ENCODE measurements around the gene YWHAQ. TPM values are rescaled to one million over a fixed set of nuclear protein-coding genes. Genes with fewer than 3 reads are reported as not detected.

The YWHAQ gene
- total RNA-seq, 1 donor from 2014 or later: 378 TPM

DNA sequence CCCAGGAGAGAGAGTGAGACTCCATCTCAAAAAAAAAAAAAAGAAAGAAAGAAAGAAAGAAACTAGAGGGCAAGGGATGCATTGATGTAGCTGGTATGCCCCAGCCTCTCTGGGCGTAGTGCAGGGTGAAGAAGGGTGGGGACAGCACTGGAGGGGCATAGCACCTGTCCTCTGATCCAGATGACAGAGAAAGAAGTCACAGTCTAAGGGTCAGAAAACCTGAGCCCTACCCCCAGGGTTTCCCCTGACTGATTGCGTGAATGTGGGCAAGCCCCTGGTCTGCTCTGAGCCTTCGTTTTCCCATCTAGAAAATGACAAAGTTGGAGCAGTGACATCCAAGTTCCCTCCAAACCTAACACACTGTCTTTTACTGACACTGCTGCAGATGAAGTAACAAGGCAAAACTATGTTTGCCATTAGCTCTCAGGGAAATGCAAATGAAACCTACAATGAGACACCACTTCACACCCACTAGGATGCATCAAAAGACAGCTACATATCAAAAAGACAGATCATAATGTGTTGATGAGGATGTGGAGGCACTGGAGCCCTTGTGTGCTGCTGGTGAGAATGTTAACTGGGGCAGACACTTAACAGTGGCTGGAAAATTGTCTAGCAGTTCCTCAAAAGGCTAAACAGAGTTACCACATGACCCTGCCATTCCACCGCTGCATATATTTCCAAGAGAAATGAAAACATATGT, 19.5 kb upstream of the YWHAQ start:
- Mint-ChIP-seq H3K9me3 (ENCODE audit: low read depth) (no peaks in the 10 kb centered on the region), H3K27ac (no peak overlapping the region), H3K36me3 (ENCODE audit: insufficient read depth) (no peaks in the 10 kb centered on the region), H3K4me3 (ENCODE audit: low read depth) (no peak overlapping the region), H3K4me1 (ENCODE audit: low read depth) (peaks cover 20% of the 10 kb centered on the region), H3K27me3 (peaks cover 3% of the 10 kb centered on the region)
- DNase-seq (ENCODE audit: low spot score, unreplicated experiment): no peak
- TF ChIP-seq, protein P1, sequence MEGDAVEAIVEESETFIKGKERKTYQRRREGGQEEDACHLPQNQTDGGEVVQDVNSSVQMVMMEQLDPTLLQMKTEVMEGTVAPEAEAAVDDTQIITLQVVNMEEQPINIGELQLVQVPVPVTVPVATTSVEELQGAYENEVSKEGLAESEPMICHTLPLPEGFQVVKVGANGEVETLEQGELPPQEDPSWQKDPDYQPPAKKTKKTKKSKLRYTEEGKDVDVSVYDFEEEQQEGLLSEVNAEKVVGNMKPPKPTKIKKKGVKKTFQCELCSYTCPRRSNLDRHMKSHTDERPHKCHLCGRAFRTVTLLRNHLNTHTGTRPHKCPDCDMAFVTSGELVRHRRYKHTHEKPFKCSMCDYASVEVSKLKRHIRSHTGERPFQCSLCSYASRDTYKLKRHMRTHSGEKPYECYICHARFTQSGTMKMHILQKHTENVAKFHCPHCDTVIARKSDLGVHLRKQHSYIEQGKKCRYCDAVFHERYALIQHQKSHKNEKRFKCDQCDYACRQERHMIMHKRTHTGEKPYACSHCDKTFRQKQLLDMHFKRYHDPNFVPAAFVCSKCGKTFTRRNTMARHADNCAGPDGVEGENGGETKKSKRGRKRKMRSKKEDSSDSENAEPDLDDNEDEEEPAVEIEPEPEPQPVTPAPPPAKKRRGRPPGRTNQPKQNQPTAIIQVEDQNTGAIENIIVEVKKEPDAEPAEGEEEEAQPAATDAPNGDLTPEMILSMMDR (IDR thresholded peaks at IDR 0.05; ENCODE audit: unreplicated experiment): no peak

DNA sequence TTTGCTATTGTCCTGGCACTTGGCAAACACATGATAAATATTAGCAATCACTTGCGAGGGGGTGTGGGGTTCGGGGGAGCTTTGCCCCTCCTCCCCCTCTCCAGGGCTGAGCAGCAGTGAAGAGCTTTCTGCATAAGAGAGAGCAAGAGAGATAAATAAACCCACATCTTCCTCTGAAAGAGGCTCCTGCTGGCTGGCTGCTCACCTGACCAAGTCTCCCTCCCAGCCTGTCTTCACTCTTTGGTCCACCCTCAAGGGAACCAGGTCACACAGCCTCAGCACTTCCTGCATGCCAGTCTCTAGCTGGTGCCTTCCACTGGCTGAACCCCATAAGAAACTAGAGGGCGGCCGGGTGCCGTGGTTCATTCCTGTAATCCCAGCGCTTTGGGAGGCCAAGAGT, 18.5 kb upstream of the YWHAQ start:
- Mint-ChIP-seq H3K27me3 (no peaks in the 10 kb centered on the region), H3K4me3 (ENCODE audit: low read depth) (no peak overlapping the region), H3K36me3 (ENCODE audit: insufficient read depth) (no peaks in the 10 kb centered on the region), H3K27ac (no peak overlapping the region), H3K9me3 (ENCODE audit: low read depth) (no peaks in the 10 kb centered on the region), H3K4me1 (ENCODE audit: low read depth) (peaks cover 30% of the 10 kb centered on the region)
- TF ChIP-seq, protein P1 (IDR thresholded peaks at IDR 0.05; ENCODE audit: unreplicated experiment): no peak
- no peak for DNase-seq (ENCODE audit: low spot score, unreplicated experiment)

DNA sequence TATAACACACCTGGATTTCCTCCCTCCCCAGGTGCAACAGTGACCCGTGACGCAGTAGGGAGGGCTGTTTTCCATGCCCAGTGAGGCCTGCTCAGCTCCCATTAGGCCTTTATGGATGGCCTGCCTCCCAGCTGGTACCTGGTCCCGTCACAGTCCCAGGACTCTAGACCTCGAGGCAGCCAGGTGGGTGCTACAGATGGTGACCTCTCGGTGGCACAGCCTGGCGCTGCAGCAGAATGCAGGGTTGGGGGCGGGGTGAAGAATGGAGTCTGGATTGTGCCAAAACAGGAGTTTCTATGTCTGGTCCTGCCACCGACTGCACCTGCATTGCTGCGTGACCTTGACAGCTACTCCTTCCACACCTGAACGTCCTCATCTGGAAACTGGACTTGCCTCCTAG, 18.0 kb upstream of the YWHAQ start:
- no peaks in the 10 kb centered on the region for H3K9me3 Mint-ChIP-seq (ENCODE audit: low read depth)
- no peak overlapping the region for H3K27ac Mint-ChIP-seq
- no peak overlapping the region for H3K4me3 Mint-ChIP-seq (ENCODE audit: low read depth)
- peaks cover 34% of the 10 kb centered on the region for H3K4me1 Mint-ChIP-seq (ENCODE audit: low read depth)
- DNase-seq (ENCODE audit: low spot score, unreplicated experiment): no peak
- no peaks in the 10 kb centered on the region for H3K36me3 Mint-ChIP-seq (ENCODE audit: insufficient read depth)
- H3K27me3 Mint-ChIP-seq: no peaks in the 10 kb centered on the region
- TF ChIP-seq, protein P1 (IDR thresholded peaks at IDR 0.05; ENCODE audit: unreplicated experiment): no peak

DNA sequence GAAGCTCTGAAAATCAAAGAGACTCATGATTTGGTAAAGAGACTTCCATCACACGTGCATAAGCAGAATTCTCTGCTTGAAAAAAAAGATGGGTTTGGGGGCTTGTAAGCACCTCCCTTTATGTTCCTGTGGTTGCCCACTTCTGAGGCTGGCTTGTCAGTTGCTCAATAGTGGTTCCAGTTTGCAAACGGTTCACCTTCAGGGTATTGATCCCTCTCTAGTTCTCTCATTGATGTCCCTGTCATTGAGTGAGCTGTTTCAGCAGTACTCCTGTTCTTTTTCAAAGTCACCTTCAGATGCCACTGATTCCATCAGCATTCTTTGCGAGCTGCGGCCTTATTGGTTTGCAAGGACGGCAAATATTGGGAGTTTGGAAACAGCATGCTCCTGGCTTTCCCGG, 17.1 kb upstream of the YWHAQ start:
- H3K9me3 Mint-ChIP-seq (ENCODE audit: low read depth): no peaks in the 10 kb centered on the region
- no peak overlapping the region for H3K4me3 Mint-ChIP-seq (ENCODE audit: low read depth)
- TF ChIP-seq, protein P1 (IDR thresholded peaks at IDR 0.05; ENCODE audit: unreplicated experiment): no peak
- no peaks in the 10 kb centered on the region for H3K36me3 Mint-ChIP-seq (ENCODE audit: insufficient read depth)
- DNase-seq (ENCODE audit: low spot score, unreplicated experiment): no peak
- peaks cover 35% of the 10 kb centered on the region for H3K4me1 Mint-ChIP-seq (ENCODE audit: low read depth)
- peak overlapping the region; percentile 56 for H3K27ac Mint-ChIP-seq
- peaks cover 6% of the 10 kb centered on the region for H3K27me3 Mint-ChIP-seq

DNA sequence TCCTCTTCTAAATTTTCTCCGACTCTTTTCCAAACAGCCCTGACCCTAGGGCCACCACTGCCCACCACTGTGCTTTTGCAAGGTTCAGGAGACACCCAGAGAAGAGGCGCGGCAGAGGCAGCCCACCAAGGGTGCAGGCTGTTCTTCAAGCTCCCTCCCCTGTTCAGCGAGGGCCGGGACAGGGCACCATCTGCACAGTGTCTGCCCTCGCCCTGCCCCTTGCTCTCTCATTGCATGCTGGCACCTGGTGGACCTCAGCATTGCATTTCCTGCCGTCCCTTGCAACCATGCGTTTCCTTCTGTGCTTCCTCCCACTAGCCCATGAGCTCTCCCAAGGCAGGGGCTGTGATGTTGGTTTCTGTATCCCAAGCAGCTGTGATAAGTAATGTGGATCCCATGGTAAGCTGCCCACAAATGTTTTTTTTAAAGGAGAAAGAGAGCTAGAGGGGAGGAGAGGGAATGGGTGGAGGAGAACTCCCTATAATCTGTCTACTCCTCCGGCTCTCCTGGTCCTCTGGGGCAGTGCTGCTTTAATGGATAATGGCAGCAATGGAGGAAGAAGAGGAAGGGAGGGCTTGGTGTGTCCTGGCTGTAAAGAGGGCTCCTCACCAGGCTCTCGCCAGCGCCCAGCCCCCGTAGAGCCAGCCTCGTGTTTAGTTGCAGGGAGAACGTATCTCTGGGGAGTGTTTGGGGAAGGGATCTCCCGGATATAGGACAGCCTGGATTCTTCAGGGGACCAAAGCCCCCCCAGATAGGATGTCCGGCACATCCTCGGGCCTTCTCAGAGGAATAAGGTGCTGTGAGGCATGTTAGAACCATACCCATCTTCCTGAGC, 15.6 kb upstream of the YWHAQ start:
- Mint-ChIP-seq H3K9me3 (ENCODE audit: low read depth) (no peaks in the 10 kb centered on the region), H3K4me3 (ENCODE audit: low read depth) (no peak overlapping the region), H3K4me1 (ENCODE audit: low read depth) (peaks cover 35% of the 10 kb centered on the region), H3K27ac (peak overlapping the region; percentile 73), H3K27me3 (peaks cover 6% of the 10 kb centered on the region), H3K36me3 (ENCODE audit: insufficient read depth) (no peaks in the 10 kb centered on the region)
- TF ChIP-seq, protein P1 (IDR thresholded peaks at IDR 0.05; ENCODE audit: unreplicated experiment): no peak
- DNase-seq (ENCODE audit: low spot score, unreplicated experiment): no peak

Data from progenitor cell of endocrine pancreas (in vitro differentiated cells).